Measurements from ENCODE around the gene SHKBP1. TPM values are rescaled to one million over a fixed set of nuclear protein-coding genes. Genes with fewer than 3 reads are reported as not detected.
"Not testable (repeated sequence)": the region's sequence is repeated elsewhere in the genome, so short reads cannot be mapped to it uniquely, and the experiment has no call there.

Gene SHKBP1, protein sequence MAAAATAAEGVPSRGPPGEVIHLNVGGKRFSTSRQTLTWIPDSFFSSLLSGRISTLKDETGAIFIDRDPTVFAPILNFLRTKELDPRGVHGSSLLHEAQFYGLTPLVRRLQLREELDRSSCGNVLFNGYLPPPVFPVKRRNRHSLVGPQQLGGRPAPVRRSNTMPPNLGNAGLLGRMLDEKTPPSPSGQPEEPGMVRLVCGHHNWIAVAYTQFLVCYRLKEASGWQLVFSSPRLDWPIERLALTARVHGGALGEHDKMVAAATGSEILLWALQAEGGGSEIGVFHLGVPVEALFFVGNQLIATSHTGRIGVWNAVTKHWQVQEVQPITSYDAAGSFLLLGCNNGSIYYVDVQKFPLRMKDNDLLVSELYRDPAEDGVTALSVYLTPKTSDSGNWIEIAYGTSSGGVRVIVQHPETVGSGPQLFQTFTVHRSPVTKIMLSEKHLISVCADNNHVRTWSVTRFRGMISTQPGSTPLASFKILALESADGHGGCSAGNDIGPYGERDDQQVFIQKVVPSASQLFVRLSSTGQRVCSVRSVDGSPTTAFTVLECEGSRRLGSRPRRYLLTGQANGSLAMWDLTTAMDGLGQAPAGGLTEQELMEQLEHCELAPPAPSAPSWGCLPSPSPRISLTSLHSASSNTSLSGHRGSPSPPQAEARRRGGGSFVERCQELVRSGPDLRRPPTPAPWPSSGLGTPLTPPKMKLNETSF
- 25.1 and 28.2 TPM in 2 replicates for total RNA-seq

DNA sequence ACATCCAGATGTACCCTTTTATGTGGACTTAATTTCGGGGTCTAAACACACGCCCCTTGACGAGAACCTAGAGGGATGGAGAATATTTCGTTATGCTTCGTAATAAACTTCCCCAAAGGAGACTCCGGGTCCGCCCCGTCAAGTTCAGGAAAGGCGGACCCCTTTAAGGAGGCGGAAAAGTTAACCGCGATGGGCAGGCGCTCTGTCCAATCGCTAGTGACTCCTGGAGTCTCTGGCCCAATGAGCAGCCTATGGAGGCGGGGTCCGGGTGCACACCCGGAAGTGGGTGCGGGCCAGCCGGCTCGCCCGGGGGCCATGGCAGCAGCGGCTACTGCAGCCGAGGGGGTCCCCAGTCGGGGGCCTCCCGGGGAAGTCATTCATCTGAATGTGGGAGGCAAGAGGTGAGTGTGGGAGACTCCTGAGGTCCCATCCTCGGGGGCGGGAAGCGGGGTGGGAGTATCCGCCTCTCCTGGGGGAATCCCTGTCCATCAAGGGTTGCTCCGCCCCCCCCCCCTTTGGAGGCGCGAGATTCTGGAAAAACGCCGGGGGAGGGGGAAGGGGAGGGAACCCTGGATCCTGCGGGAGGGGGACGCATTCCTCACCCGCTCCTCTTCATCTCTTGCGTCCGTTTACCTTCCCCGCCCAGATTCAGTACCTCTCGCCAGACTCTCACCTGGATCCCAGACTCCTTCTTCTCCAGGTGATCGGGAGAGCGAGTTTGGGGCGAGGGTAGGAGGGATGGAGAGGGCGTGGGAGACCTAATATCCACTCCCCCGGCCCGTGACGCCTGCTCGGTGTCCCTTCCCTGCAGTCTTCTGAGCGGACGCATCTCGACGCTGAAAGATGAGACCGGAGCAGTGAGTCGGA lies at the start of gene SHKBP1:
SHKBP1 (plus strand) TSS at position 289 of the 867 bp plus-strand sequence; CDS start at position 316, 27 bp downstream.
- peak; percentile 94 to 95 for DNase-seq (ENCODE audit: low read depth in 2 of 2)

GRCh38 chr19:40528078-40528477 lies 48.6 kb upstream of the SHKBP1 start:
- DNase-seq (ENCODE audit: low read depth in 2 of 2): no peak

DNA sequence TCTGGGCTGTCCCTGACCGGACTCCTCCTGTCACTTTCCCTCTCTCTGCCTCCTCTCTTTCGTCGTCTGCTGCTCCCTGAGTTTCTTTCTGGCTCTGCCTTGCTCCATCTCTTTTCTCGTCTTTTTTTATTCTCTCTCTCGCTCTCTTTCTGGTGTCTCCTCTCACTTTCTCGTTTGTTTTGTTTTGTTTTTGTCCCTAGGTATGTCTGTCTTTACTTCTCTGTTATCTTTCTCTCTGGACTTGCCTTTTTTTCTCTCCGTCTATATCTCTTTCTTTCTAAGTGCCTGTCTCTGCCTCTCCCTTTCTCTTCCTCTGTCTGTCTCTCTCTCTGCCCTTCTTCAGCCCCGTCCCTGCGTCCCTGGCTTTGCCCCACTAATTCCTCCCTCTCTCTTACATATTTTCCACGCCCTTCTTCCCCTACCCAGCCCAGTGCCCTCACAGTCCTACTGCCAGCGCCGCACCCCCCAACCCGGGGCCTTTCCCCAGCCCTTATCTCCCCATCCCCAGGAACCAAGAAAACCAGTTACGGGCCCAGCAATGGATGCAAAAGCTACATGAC lies 48.1 kb upstream of the SHKBP1 start:
- DNase-seq (ENCODE audit: low read depth in 2 of 2): no peak

DNA sequence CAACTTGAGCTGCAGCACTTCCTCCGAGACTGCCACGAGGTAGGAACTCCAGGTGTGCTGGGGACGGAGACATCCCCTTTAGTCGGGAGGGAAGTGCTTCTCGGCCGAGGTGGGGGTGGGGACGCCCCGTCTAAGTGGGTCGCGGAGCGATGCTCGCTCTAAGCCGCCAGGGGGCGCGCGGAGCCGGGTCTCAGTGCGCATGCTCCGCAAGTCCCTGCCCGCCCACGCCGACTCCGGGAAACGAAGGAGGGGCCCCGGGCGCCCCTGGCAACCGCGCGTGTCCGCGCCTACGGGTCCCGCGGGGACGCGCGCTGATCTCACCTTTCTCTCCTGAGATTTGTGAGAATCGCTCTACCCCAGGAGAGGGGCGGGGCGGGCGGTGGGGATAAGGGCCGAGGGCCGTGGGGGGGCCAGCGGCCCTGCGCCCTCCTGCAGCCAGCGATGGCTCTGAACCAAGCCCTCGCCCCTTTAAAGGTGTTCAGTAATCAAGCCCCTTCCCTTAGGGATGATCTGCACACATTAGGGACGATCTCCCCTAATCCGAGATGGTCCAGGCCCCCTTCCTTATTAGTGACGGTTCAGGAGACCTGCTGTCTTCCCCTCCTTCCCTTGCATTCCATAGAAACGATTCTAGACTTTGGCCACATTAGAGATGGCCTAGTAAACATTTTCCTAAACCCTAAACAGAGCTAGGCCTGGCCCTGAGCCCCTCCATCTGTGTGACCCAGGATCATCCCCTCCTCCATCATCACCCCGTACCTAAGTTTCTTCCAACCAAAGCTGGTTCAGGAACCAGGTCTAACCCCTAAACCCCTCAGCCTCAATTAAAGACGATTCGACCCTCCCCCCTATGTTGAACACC lies 47.3 kb upstream of the SHKBP1 start:
- peak; percentile 79 to 90 for DNase-seq (ENCODE audit: low read depth in 2 of 2)

DNA sequence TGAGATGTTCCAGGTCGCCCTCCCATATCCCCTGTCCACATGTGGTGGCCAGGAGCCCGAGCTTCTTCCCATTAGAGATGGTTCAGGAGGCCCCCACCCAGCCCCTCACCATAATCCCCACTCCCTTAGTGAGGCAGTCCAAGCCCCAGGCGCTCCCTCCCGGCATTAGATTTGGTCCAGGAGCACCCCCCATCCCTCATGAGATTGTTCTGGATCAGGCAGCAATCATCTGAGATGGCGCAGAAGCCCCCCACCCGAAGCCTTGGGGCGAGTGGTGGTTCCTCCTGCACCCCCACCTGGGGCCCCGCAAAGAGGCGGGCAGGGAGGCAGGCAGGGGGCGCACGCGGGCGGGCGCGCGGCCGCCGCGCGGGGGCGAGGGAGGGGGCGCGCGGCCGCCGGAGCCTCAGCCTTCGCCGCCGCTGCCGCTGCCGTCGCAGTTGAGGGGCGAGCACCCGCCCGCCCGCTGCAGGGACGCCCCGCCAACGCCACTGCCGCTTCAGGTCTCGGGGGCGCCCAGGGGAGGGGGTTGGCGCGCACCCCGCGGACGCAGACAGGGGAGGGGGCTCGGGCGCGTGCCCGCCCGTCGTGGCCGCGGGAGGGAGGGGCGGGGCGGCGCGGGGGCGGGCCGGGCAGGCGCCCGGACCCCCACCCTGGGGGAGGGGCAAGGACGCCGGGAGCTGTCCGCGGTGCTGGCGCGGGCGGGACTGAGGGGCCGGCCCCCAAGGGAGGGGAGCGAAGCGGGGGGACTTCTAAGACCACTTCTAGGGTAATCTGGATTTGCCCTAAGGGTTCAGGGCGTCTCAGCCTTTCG lies 46.4 kb upstream of the SHKBP1 start:
- peak in 1 of 2 donors; percentile 24 for DNase-seq (ENCODE audit: low read depth in 2 of 2)

DNA sequence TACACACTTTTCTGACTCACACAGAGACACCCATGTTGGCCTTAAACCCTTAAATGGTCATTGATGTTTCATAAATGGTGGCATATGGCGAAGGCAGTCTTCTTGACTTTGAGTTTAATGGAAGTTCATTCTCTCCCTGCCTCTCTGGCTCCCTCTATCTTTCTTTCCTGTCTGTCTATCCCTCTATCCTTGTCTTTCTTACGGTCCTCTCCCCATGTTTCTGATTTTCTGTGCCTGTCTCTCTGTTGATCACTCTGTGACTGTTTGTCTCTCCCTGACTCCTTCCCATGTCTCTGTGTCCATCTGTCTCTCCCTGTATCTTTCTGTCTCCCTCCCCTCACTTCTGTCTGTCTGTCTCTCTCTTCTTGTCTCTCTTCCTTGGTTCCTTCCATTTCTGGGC lies 43.2 kb upstream of the SHKBP1 start:
- DNase-seq (ENCODE audit: low read depth in 2 of 2): no peak

DNA sequence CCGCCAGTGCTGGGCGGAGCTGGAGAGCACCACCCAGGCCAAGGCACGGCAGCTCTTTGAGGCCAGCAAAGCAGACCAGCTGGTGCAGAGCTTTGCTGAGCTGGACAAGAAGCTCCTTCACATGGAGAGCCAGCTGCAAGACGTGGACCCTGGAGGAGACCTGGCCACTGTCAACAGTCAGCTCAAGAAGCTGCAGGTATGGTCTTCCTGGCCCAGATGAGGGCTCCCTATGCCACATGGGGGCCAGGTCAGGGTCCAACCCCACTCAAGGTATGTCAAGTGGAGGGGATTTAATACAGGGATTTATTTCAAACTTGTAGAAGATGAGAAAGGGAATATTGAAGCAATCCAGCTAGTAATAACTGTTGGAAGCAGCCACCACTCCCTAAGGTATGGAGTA lies 42.5 kb upstream of the SHKBP1 start:
- no peak for DNase-seq (ENCODE audit: low read depth in 2 of 2)

GRCh38 chr19:40539070-40539469 lies 37.6 kb upstream of the SHKBP1 start:
- DNase-seq (ENCODE audit: low read depth in 2 of 2): no peak

GRCh38 chr19:40542202-40542859 lies 34.3 kb upstream of the SHKBP1 start:
- DNase-seq (ENCODE audit: low read depth in 2 of 2): no peak

DNA sequence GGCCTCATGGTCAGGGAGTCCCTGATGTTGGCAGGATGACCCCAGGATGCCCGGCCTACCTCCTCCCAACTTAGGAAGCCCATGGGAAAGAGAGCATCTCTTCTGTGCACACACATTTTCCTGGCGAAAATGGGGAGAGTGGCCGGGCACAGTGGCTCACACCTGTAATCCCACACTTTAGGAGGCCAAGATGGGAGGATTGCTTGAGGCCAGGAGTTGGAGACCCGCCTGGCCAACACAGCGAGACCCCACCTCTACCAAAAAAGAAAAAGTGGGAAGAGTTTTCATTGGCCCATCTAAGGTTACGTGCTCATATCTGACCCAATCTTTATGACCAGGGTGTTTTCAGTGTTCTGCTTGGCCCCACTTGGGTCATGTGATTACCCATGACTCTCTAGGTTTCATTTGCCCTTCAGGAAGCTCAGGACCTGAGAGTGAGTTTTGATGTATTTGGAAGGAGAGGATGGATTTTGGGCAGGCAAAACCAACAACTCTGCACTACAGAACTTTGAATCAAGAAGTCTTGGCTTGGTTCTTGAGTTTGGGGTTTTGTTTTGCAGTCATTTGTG lies 33.6 kb upstream of the SHKBP1 start:
- DNase-seq (ENCODE audit: low read depth in 2 of 2): no peak

- DNase-seq (ENCODE audit: low read depth in 2 of 2): not testable (repeated sequence)
These were observed 30.4 kb upstream of the SHKBP1 start for GRCh38 chr19:40546153-40546841.

- not testable (repeated sequence) for DNase-seq (ENCODE audit: low read depth in 2 of 2)
These were observed 29.5 kb upstream of the SHKBP1 start for GRCh38 chr19:40547190-40547589.

- DNase-seq (ENCODE audit: low read depth in 2 of 2): no peak
These were observed 28.8 kb upstream of the SHKBP1 start for GRCh38 chr19:40547836-40548235.

DNA sequence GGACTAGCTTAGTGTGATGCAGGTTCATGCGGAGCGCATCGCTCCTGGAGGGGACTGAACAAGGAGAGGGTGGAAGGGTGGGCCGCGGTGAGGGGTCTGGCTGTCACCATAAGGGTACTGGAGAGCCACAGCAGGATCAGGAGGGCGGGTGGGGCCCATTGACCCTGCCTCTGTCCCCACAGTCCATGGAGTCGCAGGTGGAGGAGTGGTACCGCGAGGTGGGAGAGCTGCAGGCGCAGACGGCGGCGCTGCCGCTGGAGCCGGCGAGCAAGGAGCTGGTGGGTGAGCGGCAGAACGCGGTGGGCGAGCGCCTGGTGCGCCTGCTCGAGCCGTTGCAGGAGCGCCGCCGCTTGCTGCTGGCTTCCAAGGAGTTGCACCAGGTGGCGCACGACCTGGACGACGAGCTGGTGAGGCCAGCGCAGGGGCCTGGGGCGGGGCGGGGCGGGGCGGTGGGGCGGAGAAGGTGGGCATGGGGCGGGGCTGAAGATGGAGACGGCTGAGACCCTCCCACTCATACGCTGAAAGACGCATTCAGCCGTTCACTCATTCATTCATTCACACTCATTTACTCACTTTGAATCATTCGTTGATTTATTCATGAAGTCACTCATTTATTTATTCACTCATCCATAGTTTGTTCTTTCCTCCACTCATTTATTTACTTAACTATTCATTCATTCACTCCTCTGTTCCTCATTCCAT lies 27.5 kb upstream of the SHKBP1 start:
- DNase-seq (ENCODE audit: low read depth in 2 of 2): peak; percentile 49 to 68

- DNase-seq (ENCODE audit: low read depth in 2 of 2): no peak
These were observed 25.7 kb upstream of the SHKBP1 start for GRCh38 chr19:40550951-40551350.

- no peak for DNase-seq (ENCODE audit: low read depth in 2 of 2)
These were observed 23.8 kb upstream of the SHKBP1 start for GRCh38 chr19:40552848-40553247.

Measured in lung microvascular endothelial cell (primary cell).